ENCODE data around the gene GRIK2.

GRCh38 chr6:101398716-101399615, 5.5 kb downstream of the GRIK2 start:
- TF ChIP-seq POLR2A (IDR thresholded peaks at IDR 0.05) (no peak), CTCF (IDR thresholded peaks at IDR 0.05) (no peak)
